Activated CD4-positive, alpha-beta T cell treated with anti-CD3 and anti-CD28 coated beads, Interleukin-2, amount 10 ng/mL, durations not matched to agents 24 days and 14 days (primary cell): ENCODE measurements around the gene ECM1. TPM values are rescaled to one million over a fixed set of nuclear protein-coding genes. Genes with fewer than 3 reads are reported as not detected.

ENCODE experiments used
- DNase-seq: peaks from one replicate; pipeline ENCODE4 v3.0.0; 2022
- H3K27ac Mint-ChIP-seq: one replicate; pipeline ENCODE4 v1.8.0; 2022; ENCODE audit warnings: mild to moderate bottlenecking, mixed read lengths
- H3K27me3 Mint-ChIP-seq: one replicate; pipeline ENCODE4 v1.8.0; 2022; ENCODE audit warnings: mixed read lengths
- H3K36me3 Mint-ChIP-seq: one replicate; pipeline ENCODE4 v1.8.0; 2022; ENCODE audit warnings: low read depth, mild to moderate bottlenecking, mixed read lengths
- H3K4me1 Mint-ChIP-seq: one replicate; pipeline ENCODE4 v1.8.0; 2021; ENCODE audit warnings: mixed read lengths
- H3K4me3 Mint-ChIP-seq: one replicate; pipeline ENCODE4 v1.8.0; 2022; ENCODE audit warnings: mild to moderate bottlenecking, moderate library complexity, mixed read lengths
- H3K9me3 Mint-ChIP-seq: one replicate; pipeline ENCODE4 v1.8.0; 2021; ENCODE audit warnings: mixed read lengths
- intact Hi-C: fragments of 100-400 bp; cut with micrococcal nuclease; formaldehyde crosslinking; loops from one replicate; pipeline ENCODE4 v1.15.1; 2023
- total RNA-seq: library from RNA; stranded (reverse); gene quantifications from 2 replicates; pipeline ENCODE4 v1.2.3, GENCODE V29; 2022

The ECM1 gene
- 1.5 and 2.4 TPM in 2 replicates for total RNA-seq

DNA sequence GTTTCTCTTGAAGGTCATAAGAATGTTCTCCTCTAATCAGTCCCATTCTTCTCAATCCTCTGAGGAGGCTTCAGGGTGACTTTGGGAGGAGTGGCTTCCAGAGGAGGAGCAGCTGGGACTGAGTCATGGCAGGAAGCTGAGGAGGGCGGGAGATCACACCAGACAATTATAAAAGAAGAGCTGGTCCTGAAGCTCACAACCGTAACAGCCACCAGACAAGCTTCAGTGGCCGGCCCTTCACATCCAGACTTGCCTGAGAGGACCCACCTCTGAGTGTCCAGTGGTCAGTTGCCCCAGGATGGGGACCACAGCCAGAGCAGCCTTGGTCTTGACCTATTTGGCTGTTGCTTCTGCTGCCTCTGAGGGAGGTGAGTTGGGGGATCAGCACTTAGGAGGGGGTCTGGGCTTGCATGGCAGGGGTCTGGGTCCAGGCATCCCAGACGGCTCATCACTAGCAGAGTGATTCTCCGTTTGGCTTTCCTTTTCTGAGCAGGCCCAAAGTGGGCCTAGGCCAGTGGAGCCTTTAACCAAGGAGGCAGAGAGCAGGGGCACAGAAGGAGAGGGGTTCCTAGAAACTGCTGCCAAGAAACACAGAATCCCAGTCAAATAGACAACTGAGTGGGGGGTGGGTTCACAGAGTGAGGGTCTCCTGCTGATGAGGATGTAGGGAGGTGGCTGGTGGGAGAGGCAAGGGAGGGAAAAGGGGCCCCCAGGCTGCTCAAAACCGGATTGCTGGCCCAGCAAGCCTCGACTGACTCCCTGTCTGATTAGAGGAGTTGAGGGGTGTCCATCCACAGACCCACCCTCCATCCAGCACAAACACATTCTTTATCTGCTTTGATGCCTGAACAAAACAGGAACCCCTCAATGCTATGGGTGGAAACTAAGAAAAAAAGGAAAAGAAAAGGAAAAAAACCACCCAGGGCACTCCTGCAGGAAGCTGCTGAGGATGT lies at the start of gene ECM1:
ECM1 (plus strand) TSS at position 198 of the 953 bp plus-strand sequence; CDS start at position 299, 101 bp downstream.
- peak within 1 kb of the TSS; percentile 68 for H3K27ac Mint-ChIP-seq
- no peaks in the 10 kb centered on the region for H3K27me3 Mint-ChIP-seq
- DNase-seq: no peak
- intact Hi-C loops: no loop called here
- H3K4me3 Mint-ChIP-seq: no peak within 1 kb of the TSS
- peaks cover 10% of the 10 kb centered on the region for H3K4me1 Mint-ChIP-seq
- H3K9me3 Mint-ChIP-seq: no peaks in the 10 kb centered on the region
- H3K36me3 Mint-ChIP-seq: peaks cover 40% of the 10 kb centered on the region

DNA sequence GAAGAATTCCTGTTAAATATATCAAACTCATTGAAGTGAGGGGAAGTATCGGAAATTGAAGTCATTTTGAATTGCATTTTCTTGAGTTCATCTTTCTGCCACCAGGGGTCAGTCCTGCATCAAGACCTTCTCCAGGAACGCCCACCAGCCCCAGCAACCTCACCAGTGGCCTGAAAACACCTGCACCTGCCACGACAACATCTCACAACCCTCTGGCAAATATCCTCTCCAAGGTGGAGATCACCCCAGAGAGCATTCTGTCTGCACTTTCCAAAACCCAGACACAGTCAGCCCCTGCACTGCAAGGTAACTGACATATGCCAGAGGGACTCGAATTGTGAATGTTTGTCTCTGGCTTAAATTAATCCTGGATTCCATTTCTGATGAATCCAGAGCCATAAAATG lies 43.5 kb upstream of the ECM1 start:
- Mint-ChIP-seq H3K36me3 (peaks cover 16% of the 10 kb centered on the region), H3K4me3 (no peak overlapping the region), H3K27me3 (no peaks in the 10 kb centered on the region), H3K9me3 (no peaks in the 10 kb centered on the region), H3K27ac (no peak overlapping the region), H3K4me1 (peaks cover 2% of the 10 kb centered on the region)
- intact Hi-C loops: loop anchor here (1.0 to 5.0 kb wide), 3 partner anchors 68 to 158 kb away; no protein-coding TSS in a partner anchor
- DNase-seq: peak; percentile 90

DNA sequence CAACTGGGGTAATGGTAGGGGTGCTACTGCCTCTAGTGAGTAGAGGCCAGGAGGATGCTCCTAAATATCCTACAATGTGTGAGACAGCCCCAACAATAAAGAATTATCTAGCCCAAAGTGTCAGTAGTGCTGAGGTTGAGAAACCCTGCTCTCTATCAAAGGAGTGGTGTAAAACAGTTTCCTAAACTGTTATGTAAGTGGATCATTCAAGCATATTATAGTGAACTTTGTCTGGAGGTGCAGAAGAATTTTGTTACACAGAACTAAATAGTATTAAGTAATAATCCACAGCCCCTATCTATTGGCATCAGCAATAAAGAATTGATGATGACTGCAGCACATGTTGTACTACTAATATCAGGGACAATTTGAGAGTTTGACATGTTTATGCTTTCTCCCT lies 40.9 kb upstream of the ECM1 start:
- H3K4me1 Mint-ChIP-seq: peaks cover 2% of the 10 kb centered on the region
- intact Hi-C loops: no loop called here
- no peaks in the 10 kb centered on the region for H3K9me3 Mint-ChIP-seq
- no peak overlapping the region for H3K4me3 Mint-ChIP-seq
- no peak overlapping the region for H3K27ac Mint-ChIP-seq
- H3K36me3 Mint-ChIP-seq: peaks cover 32% of the 10 kb centered on the region
- H3K27me3 Mint-ChIP-seq: no peaks in the 10 kb centered on the region
- DNase-seq: no peak

DNA sequence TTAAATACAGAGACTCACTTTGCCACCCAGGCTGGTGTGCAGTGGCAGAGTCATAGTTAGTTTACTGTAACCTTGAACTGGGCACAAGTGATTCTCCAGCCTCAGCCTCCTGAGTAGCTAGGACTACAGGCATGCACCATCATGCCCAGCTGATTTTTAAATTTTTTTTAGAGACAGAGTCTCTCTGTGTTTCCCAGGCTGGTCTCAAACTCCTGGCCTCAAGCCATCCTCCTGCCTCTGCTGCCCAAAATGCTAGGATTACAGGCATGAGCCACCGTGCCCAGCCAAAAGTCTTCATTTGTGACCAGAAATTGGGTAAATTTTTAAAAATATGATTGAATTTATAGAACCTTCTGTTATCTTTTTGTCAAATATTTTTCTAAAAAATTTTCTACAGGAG lies 38.6 kb upstream of the ECM1 start:
- Mint-ChIP-seq H3K27me3 (no peaks in the 10 kb centered on the region), H3K4me1 (peaks cover 2% of the 10 kb centered on the region), H3K36me3 (peaks cover 39% of the 10 kb centered on the region), H3K9me3 (no peaks in the 10 kb centered on the region), H3K4me3 (no peak overlapping the region), H3K27ac (no peak overlapping the region)
- no peak for DNase-seq
- intact Hi-C loops: no loop called here

DNA sequence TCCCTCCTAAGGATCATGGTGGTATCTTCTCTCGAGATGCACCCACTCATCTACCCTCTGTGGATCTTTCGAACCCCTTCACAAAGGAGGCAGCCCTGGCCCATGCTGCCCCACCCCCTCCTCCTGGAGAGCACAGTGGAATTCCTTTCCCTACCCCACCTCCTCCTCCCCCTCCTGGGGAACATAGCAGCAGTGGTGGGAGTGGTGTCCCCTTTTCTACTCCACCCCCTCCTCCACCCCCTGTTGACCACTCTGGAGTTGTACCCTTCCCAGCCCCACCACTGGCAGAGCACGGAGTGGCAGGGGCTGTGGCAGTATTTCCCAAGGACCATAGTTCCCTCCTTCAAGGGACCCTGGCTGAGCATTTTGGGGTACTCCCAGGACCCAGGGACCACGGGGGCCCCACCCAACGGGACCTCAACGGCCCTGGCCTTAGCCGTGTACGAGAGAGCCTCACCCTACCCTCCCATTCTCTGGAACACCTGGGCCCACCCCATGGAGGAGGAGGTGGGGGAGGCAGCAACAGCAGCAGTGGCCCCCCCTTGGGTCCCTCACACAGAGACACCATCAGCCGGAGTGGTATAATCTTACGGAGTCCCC lies 35.2 kb upstream of the ECM1 start:
- DNase-seq: no peak
- no peaks in the 10 kb centered on the region for H3K9me3 Mint-ChIP-seq
- intact Hi-C loops: no loop called here
- H3K36me3 Mint-ChIP-seq: peaks cover 31% of the 10 kb centered on the region
- H3K4me1 Mint-ChIP-seq: peaks cover 5% of the 10 kb centered on the region
- no peak overlapping the region for H3K27ac Mint-ChIP-seq
- H3K27me3 Mint-ChIP-seq: no peaks in the 10 kb centered on the region
- H3K4me3 Mint-ChIP-seq: no peak overlapping the region

DNA sequence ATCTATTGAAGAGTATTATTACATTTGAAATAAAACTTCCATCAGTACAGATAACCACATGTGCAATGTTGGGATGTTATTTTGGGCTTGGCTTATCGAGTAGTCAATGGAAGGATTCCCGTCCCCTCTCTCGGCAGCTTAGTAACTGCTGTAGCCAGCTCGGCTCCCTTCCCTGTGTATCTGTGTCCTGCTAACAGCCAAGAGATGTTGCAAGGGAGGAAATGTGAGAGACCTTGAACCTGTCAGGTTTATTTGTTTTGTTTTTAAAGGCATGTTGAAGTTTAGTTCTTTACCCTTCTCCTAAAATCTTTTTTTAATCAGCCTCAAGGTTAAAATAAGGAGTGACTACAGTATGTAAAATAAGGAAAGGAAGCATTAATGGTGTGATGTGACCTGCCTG lies 34.2 kb upstream of the ECM1 start:
- H3K4me3 Mint-ChIP-seq: no peak overlapping the region
- H3K27ac Mint-ChIP-seq: no peak overlapping the region
- DNase-seq: no peak
- intact Hi-C loops: no loop called here
- no peaks in the 10 kb centered on the region for H3K27me3 Mint-ChIP-seq
- peaks cover 30% of the 10 kb centered on the region for H3K36me3 Mint-ChIP-seq
- H3K9me3 Mint-ChIP-seq: no peaks in the 10 kb centered on the region
- H3K4me1 Mint-ChIP-seq: peaks cover 5% of the 10 kb centered on the region

DNA sequence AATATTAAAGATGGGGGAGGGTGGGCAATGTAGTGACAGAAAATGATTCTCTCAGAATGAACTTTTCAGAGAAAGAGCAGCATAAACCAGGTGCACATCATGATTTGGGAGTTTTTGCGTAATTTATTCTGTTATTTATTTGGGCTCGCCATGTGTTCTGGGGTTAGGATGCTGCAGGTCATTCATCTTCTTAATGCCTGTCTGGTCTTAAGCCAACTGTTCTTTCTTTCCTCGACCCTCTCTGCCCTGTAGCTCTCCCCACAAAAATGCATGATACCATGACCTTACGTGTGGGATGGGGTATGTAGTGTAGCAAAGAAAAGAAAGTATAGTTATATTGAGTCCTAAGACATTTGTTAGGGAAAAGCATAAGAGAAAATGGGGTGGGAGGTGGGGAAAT lies 33.0 kb upstream of the ECM1 start:
- peaks cover 5% of the 10 kb centered on the region for H3K4me1 Mint-ChIP-seq
- no peak overlapping the region for H3K4me3 Mint-ChIP-seq
- no peak overlapping the region for H3K27ac Mint-ChIP-seq
- no peak for DNase-seq
- peaks cover 28% of the 10 kb centered on the region for H3K36me3 Mint-ChIP-seq
- peaks cover 2% of the 10 kb centered on the region for H3K27me3 Mint-ChIP-seq
- intact Hi-C loops: no loop called here
- no peaks in the 10 kb centered on the region for H3K9me3 Mint-ChIP-seq

DNA sequence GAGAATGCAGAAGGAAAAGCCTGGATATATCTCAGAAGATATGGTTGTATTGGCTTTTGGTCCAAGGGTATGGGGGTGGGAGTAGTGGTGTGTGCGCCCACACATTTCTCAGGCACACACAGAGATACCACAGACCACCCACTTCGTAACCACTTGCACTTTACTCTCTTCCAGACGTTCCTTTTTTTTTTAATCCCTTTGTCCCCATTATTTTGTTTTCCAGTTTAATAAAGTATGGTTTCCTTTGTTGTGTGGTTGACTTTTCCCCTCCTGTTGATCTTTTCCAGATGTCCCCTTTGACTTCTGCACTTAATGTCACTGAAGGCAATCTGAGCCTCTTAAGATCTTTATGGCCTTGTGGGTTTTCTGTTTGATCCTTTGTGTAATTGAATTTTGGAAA lies 31.2 kb upstream of the ECM1 start:
- peaks cover 5% of the 10 kb centered on the region for H3K4me1 Mint-ChIP-seq
- H3K27ac Mint-ChIP-seq: no peak overlapping the region
- no peak overlapping the region for H3K4me3 Mint-ChIP-seq
- DNase-seq: no peak
- H3K9me3 Mint-ChIP-seq: no peaks in the 10 kb centered on the region
- intact Hi-C loops: no loop called here
- H3K27me3 Mint-ChIP-seq: peaks cover 3% of the 10 kb centered on the region
- peaks cover 11% of the 10 kb centered on the region for H3K36me3 Mint-ChIP-seq

DNA sequence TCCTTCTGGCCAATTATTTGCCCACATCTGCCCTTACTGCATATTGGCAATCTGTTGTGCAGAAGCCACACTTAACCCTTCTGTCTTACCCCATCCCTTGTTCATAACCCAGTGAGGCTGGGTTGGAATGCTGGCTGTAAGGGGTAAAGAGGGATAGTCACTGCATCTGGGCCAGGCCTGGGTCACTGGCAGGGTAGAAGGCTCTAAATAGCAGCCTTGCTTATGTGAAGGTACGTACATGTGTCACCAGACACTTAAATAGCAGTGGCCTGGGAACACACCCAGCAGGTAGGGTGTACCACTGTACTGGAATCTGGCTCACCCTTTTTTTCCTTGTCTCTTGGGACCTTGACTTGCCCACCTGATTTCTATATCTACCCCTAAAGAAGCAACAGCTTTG lies 30.6 kb upstream of the ECM1 start:
- Mint-ChIP-seq H3K36me3 (peaks cover 5% of the 10 kb centered on the region), H3K4me1 (peaks cover 5% of the 10 kb centered on the region), H3K9me3 (no peaks in the 10 kb centered on the region), H3K27ac (no peak overlapping the region), H3K27me3 (peaks cover 3% of the 10 kb centered on the region), H3K4me3 (no peak overlapping the region)
- no peak for DNase-seq
- intact Hi-C loops: no loop called here

DNA sequence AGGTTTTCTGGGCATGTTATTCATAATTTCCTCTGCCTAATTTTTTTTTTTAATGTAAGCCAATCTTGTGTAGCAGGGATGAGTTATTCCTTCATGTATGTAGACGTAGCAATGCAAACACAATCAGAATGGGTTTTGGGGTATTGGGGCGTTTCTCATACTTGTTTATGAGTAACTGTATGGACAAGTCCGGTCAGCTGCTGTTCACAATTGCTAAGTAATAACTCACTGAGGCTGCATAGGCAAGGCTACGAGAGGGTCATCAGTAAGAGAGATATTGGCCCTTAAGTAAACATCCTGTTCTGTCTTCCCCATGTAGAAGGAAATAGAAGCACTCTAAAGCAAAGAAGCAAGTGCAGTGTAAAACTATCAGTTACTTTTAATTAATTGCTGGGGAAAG lies 30.2 kb upstream of the ECM1 start:
- peaks cover 3% of the 10 kb centered on the region for H3K27me3 Mint-ChIP-seq
- DNase-seq: no peak
- no peak overlapping the region for H3K27ac Mint-ChIP-seq
- no peak overlapping the region for H3K4me3 Mint-ChIP-seq
- intact Hi-C loops: no loop called here
- no peaks in the 10 kb centered on the region for H3K9me3 Mint-ChIP-seq
- peaks cover 2% of the 10 kb centered on the region for H3K36me3 Mint-ChIP-seq
- peaks cover 5% of the 10 kb centered on the region for H3K4me1 Mint-ChIP-seq

DNA sequence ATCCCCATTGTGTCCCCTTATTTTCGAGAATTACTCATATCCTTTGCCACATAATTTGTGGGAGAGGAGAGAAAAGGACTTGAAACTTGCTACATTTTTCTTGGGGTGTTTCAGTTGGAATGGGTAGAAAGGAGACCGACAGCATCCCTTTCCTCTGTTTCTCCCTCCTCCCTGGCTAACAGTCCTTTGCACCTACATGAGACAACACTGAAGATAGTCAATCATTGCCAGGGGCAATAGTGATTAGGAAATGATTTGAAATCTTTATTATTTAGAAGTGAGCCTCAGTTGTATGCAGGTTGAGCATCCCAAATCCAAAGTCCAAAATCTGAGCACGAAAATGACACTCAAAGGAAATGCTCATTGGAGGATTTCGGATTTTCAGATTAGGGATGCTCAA lies 28.5 kb upstream of the ECM1 start:
- no peaks in the 10 kb centered on the region for H3K36me3 Mint-ChIP-seq
- intact Hi-C loops: no loop called here
- H3K27me3 Mint-ChIP-seq: peaks cover 3% of the 10 kb centered on the region
- H3K9me3 Mint-ChIP-seq: no peaks in the 10 kb centered on the region
- H3K4me1 Mint-ChIP-seq: peaks cover 3% of the 10 kb centered on the region
- no peak for DNase-seq
- H3K4me3 Mint-ChIP-seq: no peak overlapping the region
- no peak overlapping the region for H3K27ac Mint-ChIP-seq

DNA sequence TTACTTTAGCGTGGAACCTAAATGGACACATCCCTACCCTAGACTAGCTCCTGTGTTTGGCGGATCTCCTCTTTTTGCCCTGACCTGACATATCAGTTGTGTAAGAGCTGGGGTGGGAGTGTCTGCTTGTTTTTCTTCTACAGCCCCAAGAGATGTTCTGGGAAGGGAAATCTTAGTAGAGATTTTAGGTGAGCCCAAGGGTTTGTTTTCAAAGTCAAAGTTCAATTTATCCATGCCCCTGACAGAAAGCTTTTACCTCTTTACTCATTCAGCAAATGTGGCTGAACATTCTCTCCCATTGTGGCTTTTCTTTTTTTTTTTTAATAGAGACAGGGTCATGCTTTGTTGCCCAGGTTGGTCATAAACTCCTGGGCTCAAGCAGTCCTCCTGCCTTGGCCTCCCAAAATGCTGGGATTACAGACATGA lies 28.0 kb upstream of the ECM1 start:
- Mint-ChIP-seq H3K27ac (no peak overlapping the region), H3K27me3 (peaks cover 3% of the 10 kb centered on the region), H3K36me3 (no peaks in the 10 kb centered on the region), H3K4me1 (peaks cover 5% of the 10 kb centered on the region), H3K4me3 (no peak overlapping the region), H3K9me3 (no peaks in the 10 kb centered on the region)
- no peak for DNase-seq
- intact Hi-C loops: loop anchor here (10.0 kb wide), 2 partner anchors 495 to 525 kb away; partner anchors contain the start of genes CERS2, MINDY1 and PRUNE1

DNA sequence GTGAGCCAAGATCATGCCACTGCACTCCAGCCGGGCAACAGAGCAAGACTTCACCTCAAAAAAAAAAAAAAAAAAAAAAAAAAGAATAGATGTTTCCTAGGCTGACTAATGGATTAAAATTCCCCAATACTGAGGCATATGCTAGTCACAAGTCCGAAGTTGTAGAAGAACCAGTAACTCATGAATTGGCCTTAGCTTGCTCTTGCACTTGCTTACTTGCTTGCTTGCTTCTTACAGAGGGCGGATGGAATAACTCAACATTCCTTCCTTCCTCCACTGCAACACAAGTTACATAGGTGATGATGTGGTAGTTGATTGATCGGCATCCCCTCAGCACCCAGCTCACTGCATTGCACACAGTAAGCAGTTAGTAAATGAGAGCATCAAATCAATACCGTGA lies 23.5 kb upstream of the ECM1 start:
- peaks cover 3% of the 10 kb centered on the region for H3K27me3 Mint-ChIP-seq
- intact Hi-C loops: loop anchor here (10.0 kb wide), 2 partner anchors 490 to 520 kb away; partner anchors contain the start of genes CERS2, MINDY1 and PRUNE1
- peaks cover 8% of the 10 kb centered on the region for H3K36me3 Mint-ChIP-seq
- H3K27ac Mint-ChIP-seq: no peak overlapping the region
- DNase-seq: no peak
- H3K4me1 Mint-ChIP-seq: peaks cover 18% of the 10 kb centered on the region
- no peak overlapping the region for H3K4me3 Mint-ChIP-seq
- no peaks in the 10 kb centered on the region for H3K9me3 Mint-ChIP-seq

DNA sequence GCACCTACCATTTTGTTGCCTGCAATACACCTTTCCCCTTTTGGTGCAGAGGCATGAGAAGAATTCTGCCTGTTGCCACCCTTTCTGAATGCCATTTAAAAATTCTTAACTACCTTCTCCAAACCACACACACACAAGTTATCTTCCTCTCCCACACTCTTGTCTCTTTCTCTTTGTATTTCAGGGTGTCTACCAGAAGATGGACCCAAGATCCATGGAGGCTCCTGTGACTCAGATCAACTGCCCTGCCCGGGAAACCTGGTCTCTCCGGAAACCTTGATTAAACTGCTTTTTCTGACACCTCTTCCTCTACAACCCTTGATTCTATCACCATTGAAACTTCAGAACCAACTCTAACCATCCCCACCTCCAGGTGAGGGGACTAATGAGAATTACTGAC lies 23.0 kb upstream of the ECM1 start:
- Mint-ChIP-seq H3K27ac (peak overlapping the region; percentile 31), H3K27me3 (peaks cover under 1% of the 10 kb centered on the region), H3K4me3 (no peak overlapping the region), H3K36me3 (peaks cover 8% of the 10 kb centered on the region), H3K9me3 (no peaks in the 10 kb centered on the region), H3K4me1 (peaks cover 18% of the 10 kb centered on the region)
- intact Hi-C loops: loop anchor here (5.0 to 10.0 kb wide), 4 partner anchors 47 to 520 kb away; partner anchors contain the start of genes CERS2, MINDY1 and PRUNE1
- DNase-seq: no peak
